Left colon (tissue), 2 donors: ENCODE data around the gene TOM1L2. TPM values are rescaled to one million over a fixed set of nuclear protein-coding genes. Genes with fewer than 3 reads are reported as not detected.
"Not testable (repeated sequence)": the region's sequence is repeated elsewhere in the genome, so short reads cannot be mapped to it uniquely, and the experiment has no call there.

Experiments used
- ATAC-seq: fragments of 200-7000 bp; cut with Tn5 transposase; one replicate; pipeline ENCODE4 v1.9.1; 2020; ENCODE audit warnings: mild to moderate bottlenecking, moderate library complexity
- DNase-seq, 2 donors: peaks; one replicate each; pipeline ENCODE4 v3.0.0-alpha.2; 2020
- intact Hi-C, 2 donors: fragments of 100-400 bp; cut with DNase I in 1 of 2; cut with micrococcal nuclease in 1 of 2; formaldehyde crosslinking; loops; one replicate each; pipeline versions ENCODE4 v1.11.2 to v1.14.0; 2022; cut with DNase I, micrococcal nuclease
- total RNA-seq, 2 donors: library from RNA; stranded (reverse); fragmentation: NEBNext Ultra II Directional; extraction: Animal tissue kit (Norgen Biotek cat#: 25700); gene quantifications; one replicate each; pipeline ENCODE4 v1.2.1, GENCODE V29; 2021
- donor health status: DM: no; HTN: no; CAD: no.
- donor health status: DM: yes; HTN: yes; CAD: no.

Gene TOM1L2
- total RNA-seq, 2 donors from 2014 or later = 55.5 to 72.9 TPM

DNA sequence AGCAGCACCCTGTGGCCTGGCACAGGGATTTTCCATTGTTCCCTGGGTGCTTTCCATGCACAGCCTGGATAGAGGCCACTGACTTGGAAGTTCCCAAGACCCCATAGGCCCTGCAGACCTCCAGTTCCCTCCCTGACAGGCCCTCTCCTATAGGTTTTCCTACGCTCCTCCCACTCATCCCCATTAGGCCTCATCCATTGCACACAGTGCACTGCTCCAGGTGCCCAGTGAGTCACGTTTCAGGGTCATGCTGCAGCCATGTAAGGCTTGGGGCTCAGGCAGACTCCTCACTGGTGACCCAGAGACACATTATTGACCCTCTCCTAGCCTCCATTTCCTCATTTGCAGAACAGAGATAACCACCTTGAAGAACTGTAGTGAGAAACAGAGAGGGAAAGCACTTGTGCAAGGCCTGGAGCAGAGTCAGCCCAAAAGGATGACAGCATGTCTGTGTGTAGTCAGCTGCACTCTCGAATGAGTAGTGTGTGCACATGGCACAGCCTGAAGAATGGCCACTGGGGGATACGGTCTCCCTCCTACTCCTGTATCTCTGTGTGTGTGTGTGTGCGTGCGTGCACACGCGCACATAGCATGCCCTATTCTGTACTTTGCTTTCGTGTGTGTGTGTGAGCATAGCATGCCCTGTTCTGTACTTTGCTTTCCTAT, 27.3 kb upstream of the TOM1L2 start:
- intact Hi-C loops = no loop called here
- no peak for DNase-seq
- ATAC-seq = no peak

DNA sequence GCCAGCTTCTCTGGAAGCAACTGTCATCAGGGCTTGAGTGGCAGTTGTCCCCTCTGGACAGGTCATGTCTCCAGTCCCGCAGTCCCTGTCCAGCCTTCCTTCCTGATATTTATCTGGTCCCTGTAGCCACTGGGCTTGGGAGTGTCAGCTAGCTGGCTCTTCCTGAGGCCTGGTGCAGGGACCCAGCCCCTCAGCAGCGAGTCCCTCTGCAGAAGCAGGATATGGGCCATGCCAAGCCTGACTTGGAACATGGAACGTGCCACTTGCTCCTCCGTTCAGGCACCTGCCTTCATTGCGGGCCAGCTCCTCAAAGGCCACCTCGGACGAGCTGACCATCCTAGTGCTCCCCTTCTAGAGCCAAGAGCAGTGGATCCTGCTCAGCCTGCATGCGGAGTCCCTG, 26.7 kb upstream of the TOM1L2 start:
- DNase-seq = no peak
- intact Hi-C loops = no loop called here
- no peak for ATAC-seq

DNA sequence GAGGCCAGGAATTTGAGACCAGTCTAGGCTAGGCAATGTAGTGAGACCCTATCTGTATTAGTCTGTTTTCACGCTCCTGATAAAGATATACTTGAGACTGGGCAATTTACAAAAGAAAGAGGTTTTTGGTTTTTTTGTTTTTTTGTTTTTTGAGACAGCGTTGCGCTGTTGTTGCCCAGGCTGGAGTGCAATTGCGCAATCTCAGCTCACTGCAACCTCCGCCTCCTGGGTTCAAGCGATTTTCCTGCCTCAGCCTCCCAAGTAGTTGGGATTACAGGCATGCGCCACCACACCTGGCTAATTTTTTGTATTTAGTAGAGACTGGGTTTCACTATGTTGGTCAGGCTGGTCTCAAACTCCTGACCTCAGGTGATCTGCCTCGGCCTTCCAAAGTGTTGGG, 23.7 kb upstream of the TOM1L2 start:
- DNase-seq, intact Hi-C loops, ATAC-seq: not testable (repeated sequence)

DNA sequence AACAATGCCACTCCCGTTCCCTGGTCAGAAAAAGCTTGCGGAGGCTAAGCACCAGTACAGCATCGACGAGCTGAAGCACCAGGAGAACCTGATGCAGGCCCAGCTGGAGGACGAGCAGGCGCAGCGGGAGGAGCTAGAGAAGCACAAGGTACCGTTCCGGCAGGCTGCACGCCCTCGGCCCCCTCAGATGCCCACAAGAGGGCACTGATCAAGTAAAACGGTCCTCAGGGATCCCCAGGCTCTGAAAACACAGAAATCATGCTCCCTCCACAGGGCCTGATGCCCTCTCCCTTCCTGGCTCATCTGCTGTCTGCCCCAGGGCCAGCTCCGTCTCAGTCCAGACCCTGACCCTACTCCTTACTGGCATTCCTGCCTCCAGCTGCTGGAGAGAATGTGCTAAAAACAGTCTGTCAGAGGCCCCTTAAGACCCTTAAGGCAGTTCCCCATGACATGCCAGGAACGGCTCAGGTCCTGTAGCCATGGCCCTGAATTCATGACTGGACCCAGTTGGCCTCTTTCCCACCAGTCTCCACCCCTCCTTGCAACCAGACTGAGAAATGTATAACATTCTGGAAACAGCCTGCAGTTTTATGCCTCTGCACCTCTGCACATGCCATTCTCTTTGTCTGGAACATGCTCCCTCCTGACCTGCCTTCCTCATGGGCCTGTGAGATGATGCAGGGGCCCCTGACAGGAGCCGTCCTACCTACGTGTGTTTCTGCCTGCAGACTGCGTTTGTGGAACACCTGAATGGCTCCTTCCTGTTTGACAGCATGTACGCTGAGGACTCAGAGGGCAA, 22.3 kb upstream of the TOM1L2 start:
- no peak for ATAC-seq
- no peak for DNase-seq
- intact Hi-C loops = no loop called here

GRCh38 chr17:17993852-17994251, 21.7 kb upstream of the TOM1L2 start:
- DNase-seq = no peak
- ATAC-seq = no peak
- intact Hi-C loops = no loop called here

DNA sequence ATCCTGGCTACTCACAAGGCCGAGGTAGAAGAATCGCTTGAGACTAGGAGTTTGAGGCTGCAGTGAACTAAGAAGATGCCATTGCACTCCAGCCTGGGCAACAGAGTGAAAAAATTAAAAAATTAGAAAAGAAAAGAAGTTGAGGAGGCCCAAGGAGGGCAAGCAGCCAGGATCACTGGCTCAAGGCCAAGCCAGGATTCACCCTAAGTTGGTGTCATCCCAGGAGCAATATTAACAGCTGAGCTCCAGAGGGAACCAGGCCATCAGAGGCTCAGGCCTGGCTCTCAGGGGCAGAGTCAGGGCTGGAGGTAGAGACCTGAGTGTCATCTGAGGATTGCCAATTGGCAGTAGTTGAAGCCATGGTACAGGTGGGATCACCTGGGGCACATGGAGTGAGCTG, 21.2 kb upstream of the TOM1L2 start:
- intact Hi-C loops = no loop called here
- ATAC-seq (no peak), DNase-seq (no peak)

- intact Hi-C loops = no loop called here
- DNase-seq = no peak
- ATAC-seq = no peak
Measured at GRCh38 chr17:17990282-17990681, 18.1 kb upstream of the TOM1L2 start.

DNA sequence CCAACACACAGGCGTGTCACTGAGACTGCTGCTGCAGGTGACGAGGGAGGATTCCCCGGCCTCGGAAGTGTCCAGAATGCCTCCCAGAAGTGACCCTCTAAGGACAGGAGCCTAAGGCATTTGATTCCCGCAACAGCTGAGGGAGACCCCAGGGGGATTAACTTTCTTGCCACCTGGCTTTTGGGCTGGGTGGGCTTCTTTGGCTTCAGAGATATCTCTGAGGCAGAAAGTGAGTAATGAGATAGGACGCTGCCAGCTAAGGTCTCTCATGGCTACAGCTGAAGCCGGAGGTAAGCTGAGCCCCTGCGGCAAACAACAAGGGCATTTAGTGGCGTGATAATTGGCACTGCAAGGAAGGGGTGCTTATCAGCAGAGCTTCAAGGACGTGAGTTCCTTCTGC, 17.4 kb upstream of the TOM1L2 start:
- no peak for ATAC-seq
- intact Hi-C loops = no loop called here
- DNase-seq = no peak

GRCh38 chr17:17989081-17989480, 16.9 kb upstream of the TOM1L2 start:
- DNase-seq = no peak
- intact Hi-C loops = no loop called here
- no peak for ATAC-seq

GRCh38 chr17:17988427-17988945, 16.3 kb upstream of the TOM1L2 start:
- intact Hi-C loops = no loop called here
- DNase-seq (no peak), ATAC-seq (no peak)

DNA sequence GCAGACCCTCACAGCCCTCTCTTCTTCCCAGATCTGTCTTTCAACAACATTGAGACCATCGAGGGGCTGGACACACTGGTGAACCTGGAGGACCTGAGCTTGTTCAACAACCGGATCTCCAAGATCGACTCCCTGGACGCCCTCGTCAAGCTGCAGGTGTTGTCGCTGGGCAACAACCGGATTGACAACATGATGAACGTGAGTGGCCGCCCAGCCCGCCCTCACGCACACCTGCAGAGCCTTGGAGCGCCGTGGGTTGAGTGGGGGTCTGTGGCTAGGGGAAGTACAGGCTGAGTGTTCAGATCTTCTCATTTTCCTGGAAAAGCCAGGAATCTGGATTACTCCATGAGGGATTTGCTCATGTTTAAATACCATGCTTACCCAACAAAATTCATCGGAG, 15.7 kb upstream of the TOM1L2 start:
- DNase-seq (no peak), ATAC-seq (no peak)
- intact Hi-C loops = no loop called here

DNA sequence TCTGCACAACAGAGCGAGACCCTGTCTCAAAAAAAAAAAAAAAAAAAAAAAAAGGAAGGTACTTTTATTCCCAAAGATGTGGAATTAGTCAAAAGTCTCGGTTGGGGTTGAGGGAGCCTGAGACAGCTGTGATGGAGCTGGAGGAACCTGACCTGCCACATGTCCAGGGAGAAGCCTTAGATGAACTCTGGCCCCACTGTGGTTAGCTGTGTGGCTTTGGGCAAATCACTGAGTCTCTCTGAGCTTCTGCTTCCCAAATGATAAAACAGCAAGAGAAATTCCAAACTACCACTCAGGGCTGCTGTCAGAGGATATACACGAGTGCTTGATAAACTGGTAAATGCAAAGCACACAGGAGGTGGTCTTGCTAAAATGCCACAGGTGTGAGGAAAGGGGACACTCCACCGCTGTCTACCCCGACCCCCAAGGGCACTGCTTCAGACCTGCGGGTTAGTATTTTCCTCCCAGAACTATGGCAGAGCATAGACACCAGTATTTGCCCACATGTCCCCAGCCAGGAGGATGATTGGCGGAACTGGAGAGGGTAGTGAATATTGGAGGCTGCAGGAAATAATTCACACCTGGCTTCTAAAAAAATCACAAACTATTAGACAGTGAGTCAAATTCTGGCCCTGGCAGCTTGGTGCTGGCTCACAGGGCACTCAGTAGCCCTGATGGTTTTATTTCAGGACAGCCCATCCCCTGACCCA, 15.1 kb upstream of the TOM1L2 start:
- ATAC-seq = no peak
- intact Hi-C loops = no loop called here
- DNase-seq = no peak

GRCh38 chr17:17985555-17985954, 13.4 kb upstream of the TOM1L2 start:
- no peak for ATAC-seq
- DNase-seq = no peak
- intact Hi-C loops = no loop called here

DNA sequence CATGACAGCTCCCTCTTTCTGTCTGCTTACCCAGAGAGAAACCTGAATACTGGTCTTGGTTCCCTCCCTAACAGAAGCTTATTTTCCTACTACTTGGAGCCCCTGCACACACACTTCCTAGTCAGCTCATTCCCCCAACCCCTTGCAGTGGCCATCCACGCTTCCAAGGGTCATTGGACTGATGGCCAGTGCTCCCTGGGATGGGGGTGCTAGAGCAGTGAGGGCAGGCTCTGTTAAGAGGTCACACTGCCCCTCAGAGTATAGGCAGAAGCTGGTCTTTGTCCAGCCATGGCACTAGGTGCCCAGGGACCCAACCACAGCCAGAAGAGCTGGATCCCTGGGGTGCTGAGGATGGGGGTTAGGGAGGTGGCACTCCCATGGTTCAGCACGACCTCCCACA, 13.0 kb upstream of the TOM1L2 start:
- DNase-seq = no peak
- no peak for ATAC-seq
- intact Hi-C loops = no loop called here

- intact Hi-C loops = no loop called here
- ATAC-seq = no peak
- DNase-seq = no peak
Measured at GRCh38 chr17:17983776-17984175, 11.6 kb upstream of the TOM1L2 start.

GRCh38 chr17:17983376-17983775, 11.2 kb upstream of the TOM1L2 start:
- intact Hi-C loops = no loop called here
- DNase-seq = no peak

DNA sequence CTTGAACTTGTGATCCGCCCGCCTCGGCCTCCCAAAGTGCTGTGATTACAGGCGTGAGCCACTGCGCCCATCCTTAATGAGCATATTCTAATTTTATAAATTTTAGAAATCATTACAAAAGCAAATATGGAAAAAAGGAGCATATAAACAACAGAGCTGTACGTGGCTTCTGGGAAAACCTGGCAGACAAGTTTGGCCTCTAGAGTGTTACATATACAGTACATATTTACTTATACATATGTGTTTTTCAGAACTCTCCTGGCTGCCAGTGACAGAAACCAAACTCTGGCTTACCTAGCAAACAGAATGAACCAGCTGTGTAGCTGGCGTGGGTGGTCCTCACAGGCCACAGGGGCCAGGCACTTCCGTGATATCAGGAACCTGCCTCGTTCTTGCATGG, 10.6 kb upstream of the TOM1L2 start:
- DNase-seq = no peak
- no peak for ATAC-seq
- intact Hi-C loops = no loop called here

More at GRCh38 chr17:17983376-17983775, 11.2 kb upstream of the TOM1L2 start:
- peak; percentile 64 for ATAC-seq

- intact Hi-C loops = no loop called here
- no peak for ATAC-seq
- DNase-seq = no peak
Measured at GRCh38 chr17:17981330-17981729, 9.1 kb upstream of the TOM1L2 start.

DNA sequence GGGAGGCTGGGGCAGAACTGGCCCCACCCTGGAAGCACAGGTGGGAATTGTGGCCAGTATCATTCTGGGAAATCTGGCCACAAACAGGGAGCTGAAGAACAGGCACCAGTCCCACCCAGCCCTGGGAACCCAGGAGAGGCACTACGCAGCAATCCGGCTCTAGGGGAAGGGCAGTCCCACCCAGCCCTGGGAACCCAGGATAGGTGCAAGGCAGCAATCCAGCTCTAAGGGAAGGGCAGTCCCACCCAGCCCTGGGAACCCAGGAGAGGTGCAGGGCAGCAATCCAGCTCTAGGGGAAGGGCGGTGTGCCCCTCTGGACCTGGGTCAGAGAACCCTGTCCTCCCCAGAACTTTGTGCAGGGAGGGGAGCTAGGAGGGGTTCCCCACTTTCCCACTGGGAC, 7.6 kb upstream of the TOM1L2 start:
- DNase-seq (no peak), ATAC-seq (peak; percentile 65)
- intact Hi-C loops = no loop called here
